ENCODE data around the gene HAP1.

DNA sequence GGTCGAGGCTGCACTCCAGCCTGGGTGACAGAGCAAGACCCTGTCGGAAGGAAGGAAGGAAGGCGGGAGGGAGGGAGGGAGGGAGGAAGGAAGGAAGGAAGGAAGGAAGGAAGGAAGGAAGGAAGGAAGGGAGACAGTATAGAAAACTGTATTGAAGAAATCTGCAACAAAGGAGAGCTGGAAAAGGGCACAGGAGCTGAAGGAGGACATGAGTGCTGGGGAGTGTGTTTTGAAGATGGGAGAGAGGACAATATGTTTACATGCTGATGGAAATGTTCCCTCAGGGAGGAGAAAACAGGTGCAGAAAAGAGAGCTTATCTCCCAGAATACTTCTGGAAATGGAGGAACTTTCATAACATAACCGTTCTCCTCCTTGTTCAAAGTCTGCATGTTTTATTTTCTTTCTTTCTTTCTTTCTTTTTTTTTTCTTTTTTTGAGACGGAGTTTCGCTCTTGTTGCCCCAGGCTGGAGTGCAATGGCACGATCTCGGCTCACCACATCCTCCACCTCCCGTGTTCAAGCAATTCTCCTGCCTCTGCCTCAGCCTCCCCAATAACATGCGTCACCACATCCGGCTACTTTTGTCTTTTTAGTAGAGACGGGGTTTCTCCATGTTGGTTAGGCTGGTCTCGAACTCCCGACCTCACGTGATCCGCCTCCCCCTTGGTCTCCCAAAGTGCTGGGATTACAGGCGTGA is 2.7 kb upstream of the HAP1 start:
- TF ChIP-seq, protein P1, sequence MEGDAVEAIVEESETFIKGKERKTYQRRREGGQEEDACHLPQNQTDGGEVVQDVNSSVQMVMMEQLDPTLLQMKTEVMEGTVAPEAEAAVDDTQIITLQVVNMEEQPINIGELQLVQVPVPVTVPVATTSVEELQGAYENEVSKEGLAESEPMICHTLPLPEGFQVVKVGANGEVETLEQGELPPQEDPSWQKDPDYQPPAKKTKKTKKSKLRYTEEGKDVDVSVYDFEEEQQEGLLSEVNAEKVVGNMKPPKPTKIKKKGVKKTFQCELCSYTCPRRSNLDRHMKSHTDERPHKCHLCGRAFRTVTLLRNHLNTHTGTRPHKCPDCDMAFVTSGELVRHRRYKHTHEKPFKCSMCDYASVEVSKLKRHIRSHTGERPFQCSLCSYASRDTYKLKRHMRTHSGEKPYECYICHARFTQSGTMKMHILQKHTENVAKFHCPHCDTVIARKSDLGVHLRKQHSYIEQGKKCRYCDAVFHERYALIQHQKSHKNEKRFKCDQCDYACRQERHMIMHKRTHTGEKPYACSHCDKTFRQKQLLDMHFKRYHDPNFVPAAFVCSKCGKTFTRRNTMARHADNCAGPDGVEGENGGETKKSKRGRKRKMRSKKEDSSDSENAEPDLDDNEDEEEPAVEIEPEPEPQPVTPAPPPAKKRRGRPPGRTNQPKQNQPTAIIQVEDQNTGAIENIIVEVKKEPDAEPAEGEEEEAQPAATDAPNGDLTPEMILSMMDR (IDR thresholded peaks at IDR 0.05), result no peak
- TF ChIP-seq POLR2AphosphoS5 (IDR thresholded peaks at IDR 0.05) (no peak), POLR2A (IDR thresholded peaks at IDR 0.05) (no peak)

Data from breast epithelium (tissue), 3 donors.